Eye (tissue), 1 donor: ENCODE measurements around the gene CLRN2.

Experiments used
- DNase-seq: peaks from one replicate; pipeline ENCODE4 v3.0.0-alpha.2; 2015

Gene CLRN2, protein sequence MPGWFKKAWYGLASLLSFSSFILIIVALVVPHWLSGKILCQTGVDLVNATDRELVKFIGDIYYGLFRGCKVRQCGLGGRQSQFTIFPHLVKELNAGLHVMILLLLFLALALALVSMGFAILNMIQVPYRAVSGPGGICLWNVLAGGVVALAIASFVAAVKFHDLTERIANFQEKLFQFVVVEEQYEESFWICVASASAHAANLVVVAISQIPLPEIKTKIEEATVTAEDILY

DNA sequence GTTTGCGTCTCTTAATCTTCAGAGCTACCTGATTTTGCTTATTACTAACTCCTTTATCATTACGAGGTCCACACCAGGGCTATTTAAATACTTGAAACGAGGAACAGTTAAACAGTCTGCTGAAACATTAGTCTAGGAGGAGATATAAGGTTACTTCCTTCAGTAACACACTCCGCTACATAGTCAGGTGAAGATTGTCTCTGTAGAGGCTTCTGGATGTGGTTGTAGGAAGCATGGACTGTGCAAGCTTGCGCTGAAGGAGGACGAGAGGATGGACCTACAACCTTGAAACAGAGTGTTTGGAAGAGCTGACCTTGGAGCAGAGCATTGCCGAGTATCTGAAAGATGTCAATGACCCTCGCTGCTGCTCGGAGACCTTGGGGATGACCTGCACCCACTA, at the start of gene CLRN2:
Gene CLRN2 (plus strand): TSS at position 301 of the 400 bp plus-strand sequence. CDS start 102 bp downstream, outside the sequence.
- no peak for DNase-seq

DNA sequence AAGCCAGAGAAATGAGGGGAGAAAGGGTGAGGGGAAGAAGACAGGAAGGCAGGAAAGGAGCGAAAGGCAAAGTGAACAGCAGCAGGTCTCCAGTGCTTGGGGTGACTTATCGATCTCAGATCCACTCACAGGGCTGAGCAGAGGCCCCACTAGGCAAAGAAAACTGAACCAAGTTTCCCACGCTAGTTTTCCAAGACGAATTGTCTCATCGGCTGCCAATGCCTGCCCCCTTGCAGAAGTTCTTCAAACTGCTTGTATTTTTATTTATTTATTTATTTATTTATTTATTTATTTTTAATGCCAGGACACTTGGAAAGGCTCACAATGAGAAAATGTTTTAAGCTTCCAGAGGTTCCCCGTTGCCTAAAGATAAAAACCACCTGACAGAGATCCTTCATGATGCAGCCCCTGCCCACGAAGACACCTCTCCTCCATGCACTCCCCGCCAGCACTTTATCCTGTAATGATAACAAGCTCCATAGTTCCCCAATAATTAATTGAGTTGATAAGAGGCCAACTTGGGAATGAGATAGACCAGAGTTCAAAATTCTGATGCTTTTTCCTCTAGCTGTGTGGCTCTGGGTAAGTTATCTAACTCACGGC, 46.2 kb upstream of the CLRN2 start:
- DNase-seq = peak; percentile 81

DNA sequence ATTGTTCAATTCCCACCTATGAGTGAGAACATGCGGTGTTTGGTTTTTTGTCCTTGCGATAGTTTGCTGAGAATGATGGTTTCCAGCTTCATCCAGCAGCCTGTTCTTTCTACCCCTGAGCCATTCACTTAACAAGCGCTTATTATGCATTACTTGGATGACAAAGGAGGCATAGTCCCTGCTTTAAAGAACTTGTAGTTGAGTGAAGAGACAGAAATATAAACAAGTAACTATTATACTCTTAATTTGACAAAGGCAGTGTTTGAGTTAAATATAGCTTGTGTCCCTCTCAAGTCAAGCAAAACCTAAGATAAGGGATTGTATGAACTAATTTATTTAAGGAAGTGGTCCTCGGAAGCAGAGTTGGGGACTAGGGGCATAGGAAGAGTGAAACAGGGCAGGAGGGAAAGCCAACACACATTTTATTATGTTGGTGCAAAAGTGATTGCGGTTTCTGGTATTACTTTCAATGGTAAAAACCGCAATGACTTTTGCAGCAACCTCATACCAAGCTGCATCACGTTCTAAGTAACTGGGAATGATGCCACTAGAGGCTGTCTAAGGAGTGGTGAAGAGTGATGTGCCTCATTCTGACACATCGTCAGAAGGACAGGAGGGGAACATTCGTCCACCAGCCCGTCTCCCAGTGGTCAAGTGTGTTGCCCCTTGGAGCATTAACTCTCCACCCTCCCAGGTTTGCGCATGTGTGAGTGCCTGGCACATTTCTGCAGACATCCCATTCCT, 44.9 kb upstream of the CLRN2 start:
- DNase-seq = no peak

GRCh38 chr4:17475481-17475880, 39.5 kb upstream of the CLRN2 start:
- no peak for DNase-seq

DNA sequence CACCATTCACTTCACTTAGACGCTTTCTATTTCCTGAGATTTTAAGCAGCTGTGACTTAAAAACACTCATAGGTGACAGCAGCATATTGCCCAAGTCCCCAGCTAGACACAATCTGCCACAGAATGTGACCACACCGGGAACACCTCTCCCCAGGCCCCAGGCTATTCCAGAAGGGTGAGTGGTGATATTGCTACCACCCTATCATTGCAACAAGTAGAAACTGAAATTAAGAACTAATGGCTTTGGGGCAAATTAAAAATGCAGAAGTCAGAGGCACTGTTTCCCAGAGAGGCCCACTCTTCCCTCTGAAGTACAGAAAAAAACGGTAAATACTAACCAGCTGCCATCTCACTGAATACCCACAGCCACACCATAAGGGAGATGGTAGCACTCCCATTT, 38.1 kb upstream of the CLRN2 start:
- DNase-seq = no peak

- no peak for DNase-seq
Observed at GRCh38 chr4:17477774-17478472, 37.0 kb upstream of the CLRN2 start.

DNA sequence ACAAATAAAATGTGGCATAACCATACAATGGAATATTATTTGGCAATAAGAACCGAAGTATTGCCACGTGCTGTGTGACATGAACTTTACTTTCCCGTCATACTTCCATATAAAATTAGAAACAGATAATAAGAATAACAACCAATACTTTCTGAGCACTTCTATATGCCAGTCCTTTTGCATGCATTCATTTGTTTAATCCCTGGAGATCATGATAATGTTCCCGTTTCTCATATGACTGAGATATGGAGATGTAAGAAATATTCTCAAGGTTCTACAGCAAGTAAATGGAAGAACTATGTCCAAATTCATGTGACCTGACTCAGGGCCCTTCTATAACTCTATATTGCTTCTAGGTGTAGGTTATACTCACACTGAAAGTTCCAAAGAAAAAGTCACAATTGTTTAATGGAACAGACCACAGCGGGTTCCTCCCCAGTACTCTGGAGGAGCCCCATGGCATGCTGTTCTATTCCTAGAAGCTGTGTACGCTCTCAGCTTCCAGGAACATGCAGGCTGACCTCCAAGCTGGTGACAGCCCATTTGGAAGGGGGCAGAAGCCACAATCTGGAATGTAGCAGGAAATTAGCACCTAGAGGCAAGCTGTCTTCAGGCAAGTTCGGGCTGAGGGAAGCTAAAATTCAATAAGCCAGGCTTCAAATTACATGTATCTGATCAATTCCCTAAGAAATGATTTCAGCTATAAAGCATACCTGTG, 34.6 kb upstream of the CLRN2 start:
- no peak for DNase-seq

DNA sequence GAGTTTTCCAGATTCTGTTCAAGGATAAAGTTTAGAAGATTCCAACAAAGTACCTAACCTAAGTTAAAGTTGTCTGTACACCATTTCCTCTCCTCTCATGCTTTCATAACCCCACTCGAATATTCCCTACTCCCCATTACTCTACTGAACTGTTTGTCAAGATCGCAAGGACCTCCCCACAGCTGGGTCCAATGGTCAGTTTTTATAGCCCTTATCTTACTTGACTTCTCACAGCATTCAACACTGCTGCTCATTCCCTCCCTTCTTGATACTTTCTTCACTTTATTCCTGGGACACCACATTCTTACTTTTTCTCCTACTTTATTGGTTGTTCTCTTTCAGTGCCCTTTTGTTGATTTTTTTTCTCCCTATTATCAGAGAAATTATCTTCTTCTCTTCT, 34.0 kb upstream of the CLRN2 start:
- DNase-seq = no peak

DNA sequence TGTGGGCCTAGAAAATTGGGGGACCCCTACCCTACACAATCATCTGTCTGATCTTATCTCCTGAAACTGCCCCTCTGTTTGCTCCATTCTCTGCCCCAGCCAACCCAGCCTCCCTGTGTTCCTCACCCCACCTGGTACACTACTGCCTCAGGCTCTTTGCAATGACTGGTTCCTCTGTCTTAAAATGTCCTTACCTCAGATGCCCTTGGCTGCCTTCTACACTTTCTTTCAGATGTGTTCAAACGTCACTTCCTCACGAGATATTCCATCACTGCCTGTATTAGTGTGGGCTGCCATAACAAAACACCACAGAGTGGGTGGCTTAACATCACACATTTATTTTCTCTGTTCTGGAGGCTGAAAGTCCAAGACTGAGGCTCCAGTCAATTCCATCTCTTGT, 32.2 kb upstream of the CLRN2 start:
- no peak for DNase-seq

DNA sequence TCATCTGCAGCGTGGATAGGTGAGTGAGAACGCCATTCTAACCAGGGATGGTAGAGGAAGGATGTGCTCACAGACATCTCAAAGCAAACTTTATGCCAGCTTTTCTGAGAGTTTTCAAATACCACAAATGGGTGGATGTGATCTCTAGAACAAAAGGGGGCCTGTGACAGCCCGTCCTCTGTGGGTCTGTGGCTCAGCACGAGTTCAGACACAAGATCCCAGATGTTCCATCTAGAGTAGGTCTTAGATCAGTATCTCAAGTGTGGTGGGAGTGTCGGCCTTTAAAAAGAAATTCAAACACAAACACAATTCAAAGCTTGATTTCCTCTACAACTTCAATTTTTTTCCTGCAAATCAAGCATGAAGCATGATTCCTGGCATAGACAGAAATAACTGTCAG, 25.8 kb upstream of the CLRN2 start:
- no peak for DNase-seq

- no peak for DNase-seq
Observed at GRCh38 chr4:17489721-17490120, 25.2 kb upstream of the CLRN2 start.

DNA sequence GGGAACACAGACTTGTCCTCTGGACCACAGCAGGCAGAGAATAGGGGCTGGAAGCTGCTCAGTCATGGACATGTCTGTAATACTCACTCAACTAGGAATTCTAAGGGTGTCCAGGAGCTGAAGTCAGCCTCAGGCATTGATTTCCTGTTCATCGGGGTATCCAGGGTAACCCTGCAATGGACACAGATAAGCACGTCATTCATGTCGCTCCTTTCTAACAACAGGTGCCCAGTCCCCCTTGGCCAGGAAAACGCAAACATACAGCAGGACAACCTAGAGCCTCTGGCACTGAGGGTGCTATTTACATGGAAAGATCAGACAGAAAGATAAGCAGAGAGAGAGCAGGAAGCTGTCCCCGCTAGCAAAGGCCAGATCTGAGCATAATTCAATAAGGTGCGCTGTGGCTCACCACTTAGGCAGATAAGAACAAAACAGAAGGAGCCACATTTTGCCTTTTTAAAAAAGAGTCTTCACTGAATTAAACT, 24.3 kb upstream of the CLRN2 start:
- DNase-seq = no peak

DNA sequence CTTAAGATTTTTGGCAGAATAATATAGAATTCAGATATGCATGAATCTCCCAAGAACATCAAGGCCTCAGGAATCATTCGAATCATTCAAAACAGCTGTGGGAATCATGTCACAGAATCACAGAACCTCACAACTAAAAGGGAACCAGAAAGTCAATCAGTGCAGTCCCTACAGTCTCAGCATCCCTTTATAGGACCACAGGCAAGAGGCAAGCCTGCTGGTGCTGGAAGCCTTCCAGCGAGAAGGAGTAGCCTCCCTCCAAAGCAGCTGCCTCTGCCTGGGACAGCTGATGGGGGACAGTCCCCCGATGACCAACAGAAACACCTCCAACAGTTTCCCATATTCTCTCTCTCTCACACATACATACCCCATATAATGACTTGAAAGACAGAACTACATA, 23.8 kb upstream of the CLRN2 start:
- no peak for DNase-seq

DNA sequence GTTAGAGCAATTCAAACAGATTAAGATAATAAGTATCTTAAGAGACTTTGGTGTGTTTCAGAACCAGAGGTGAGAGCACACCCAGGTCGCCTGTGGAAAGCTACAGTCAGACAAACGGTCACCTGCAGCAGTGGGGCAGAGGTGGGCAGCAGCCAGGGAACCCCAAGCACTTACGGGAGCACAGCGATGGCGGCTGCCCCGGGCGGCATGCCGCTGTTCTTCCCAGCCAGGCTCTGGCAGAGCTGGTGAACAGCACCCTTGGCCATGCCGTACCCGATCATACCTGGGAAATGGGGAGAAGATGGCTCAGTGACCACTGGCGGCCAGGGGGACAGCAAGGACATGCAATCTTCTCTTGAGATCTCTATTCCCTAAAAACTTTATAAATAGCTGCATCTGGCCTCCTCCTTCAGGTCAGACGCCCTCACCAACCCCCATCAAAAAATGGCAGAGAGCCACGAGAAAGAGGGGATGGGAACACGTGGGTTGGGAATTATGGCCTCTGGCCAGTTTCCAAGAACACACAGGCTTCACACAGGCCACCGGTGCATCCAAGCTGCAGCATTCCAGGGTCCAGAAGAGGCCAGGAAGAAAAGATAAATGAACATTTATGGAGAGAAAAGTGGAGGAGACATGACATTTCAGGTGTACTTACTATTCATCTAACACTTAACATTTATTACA, 22.8 kb upstream of the CLRN2 start:
- no peak for DNase-seq

DNA sequence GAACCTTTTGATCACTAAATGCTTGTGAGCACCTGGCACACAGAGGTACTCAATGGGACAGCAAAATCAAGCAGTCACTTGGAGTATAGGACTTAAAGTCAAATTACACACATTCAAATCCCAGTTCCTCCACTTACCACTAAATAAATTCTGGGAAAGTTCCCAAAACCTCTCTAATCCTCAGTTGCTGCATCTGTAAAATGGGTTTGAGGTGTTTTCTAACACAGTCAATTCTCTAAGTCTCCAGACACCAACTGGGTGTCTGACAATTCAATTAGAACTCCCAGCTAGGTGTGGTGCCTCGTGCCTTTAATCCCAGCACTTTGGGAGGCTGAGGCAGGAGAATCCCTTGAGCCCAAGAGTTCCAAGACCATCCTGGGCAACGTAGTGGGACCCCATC, 22.1 kb upstream of the CLRN2 start:
- no peak for DNase-seq

- DNase-seq = no peak
Observed at GRCh38 chr4:17493619-17494018, 21.3 kb upstream of the CLRN2 start.

- DNase-seq = no peak
Observed at GRCh38 chr4:17494258-17495190, 20.4 kb upstream of the CLRN2 start.

DNA sequence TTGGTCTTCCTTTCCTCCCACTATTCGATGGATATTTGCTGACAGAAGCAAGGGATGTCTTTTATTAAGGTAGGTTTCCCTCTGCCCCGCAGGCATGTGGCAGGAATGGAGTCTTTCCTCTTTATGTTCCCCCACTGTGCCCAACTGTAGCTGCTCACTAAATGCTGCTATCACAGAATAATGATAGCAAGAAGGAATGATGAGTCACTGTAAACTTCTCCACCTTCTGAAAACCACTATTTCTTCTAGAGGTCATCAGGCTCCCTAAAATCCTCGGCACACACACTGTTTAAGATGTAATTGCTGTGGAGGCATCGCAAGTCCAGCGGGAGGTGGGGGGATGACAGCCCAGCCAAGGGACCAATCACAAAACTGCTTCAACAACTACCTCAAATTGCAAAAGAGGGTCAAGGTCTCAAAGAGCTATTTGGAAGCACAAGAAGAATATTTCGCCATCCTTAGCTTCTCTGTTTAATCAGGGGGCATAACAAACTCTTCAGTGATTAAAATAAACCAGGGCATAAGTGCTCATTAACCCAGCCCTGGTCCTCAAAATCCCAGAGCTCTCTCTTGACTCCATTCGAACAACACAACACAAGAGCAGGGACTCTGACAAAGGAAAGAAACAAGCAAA, 17.0 kb upstream of the CLRN2 start:
- DNase-seq = no peak

GRCh38 chr4:17500574-17500973, 14.4 kb upstream of the CLRN2 start:
- DNase-seq = no peak

- DNase-seq = no peak
Observed at GRCh38 chr4:17502756-17503155, 12.2 kb upstream of the CLRN2 start.

DNA sequence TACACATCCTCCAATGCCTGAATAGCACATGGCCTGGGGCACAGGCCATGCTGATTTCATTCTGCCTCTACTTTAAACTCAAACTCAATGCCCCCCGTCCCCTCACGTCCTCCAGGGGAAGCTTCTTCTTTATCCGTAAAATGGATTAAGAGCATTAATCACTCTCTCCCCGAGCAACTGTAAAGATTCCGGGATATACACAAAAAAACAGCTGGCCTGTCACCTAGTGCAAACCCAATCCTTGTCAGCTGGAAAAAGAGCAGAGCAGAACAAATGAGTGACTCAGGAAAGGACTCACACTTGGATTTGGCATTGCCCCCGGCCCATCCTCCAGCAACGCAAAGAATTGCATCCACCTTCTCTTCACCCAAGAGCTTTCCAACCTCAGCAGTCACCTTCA, 10.9 kb upstream of the CLRN2 start:
- DNase-seq = no peak
